Measurements from ENCODE around the gene CXXC4. TPM values are rescaled to one million over a fixed set of nuclear protein-coding genes. Genes with fewer than 3 reads are reported as not detected.

Gene CXXC4
- polyA plus RNA-seq, 2 of the 4 experiments (the other 2 are of a cell fraction), result 0.03 to 0.93 TPM

DNA sequence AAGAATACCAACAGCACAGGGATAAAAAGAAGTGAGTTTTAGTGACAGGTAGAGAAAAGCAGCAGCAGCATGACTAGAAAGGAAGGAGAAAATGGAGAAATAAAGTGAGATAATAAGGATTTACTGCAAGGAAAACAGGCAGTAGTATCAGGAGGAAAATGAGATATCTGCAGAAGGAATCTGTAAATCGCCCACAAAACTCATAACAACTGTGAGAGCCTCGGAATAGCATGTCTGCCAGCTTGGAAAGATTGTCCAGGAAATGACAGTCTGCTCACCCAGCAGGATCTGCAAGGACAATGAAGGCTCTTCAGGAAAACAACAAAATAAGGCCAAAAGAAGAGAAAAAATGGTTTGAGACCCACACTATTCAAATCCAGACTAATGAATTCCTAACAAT, 47.4 kb downstream of the CXXC4 start (continued):
- TF ChIP-seq, protein P1, sequence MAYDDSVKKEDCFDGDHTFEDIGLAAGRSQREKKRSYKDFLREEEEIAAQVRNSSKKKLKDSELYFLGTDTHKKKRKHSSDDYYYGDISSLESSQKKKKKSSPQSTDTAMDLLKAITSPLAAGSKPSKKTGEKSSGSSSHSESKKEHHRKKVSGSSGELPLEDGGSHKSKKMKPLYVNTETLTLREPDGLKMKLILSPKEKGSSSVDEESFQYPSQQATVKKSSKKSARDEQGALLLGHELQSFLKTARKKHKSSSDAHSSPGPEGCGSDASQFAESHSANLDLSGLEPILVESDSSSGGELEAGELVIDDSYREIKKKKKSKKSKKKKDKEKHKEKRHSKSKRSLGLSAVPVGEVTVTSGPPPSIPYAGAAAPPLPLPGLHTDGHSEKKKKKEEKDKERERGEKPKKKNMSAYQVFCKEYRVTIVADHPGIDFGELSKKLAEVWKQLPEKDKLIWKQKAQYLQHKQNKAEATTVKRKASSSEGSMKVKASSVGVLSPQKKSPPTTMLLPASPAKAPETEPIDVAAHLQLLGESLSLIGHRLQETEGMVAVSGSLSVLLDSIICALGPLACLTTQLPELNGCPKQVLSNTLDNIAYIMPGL (CRISPR knock-in tag; IDR thresholded peaks at IDR 0.05; ENCODE audit: borderline replicate concordance), result no peak
- TF ChIP-seq, protein P2, sequence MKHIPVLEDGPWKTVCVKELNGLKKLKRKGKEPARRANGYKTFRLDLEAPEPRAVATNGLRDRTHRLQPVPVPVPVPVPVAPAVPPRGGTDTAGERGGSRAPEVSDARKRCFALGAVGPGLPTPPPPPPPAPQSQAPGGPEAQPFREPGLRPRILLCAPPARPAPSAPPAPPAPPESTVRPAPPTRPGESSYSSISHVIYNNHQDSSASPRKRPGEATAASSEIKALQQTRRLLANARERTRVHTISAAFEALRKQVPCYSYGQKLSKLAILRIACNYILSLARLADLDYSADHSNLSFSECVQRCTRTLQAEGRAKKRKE (CRISPR knock-in tag; IDR thresholded peaks at IDR 0.05; ENCODE audit: low read depth), result no peak
- TF ChIP-seq, protein P3, sequence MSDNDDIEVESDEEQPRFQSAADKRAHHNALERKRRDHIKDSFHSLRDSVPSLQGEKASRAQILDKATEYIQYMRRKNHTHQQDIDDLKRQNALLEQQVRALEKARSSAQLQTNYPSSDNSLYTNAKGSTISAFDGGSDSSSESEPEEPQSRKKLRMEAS (IDR thresholded peaks at IDR 0.05), result no peak
- no peak for TF ChIP-seq CBX8 (IDR thresholded peaks at IDR 0.05)

DNA sequence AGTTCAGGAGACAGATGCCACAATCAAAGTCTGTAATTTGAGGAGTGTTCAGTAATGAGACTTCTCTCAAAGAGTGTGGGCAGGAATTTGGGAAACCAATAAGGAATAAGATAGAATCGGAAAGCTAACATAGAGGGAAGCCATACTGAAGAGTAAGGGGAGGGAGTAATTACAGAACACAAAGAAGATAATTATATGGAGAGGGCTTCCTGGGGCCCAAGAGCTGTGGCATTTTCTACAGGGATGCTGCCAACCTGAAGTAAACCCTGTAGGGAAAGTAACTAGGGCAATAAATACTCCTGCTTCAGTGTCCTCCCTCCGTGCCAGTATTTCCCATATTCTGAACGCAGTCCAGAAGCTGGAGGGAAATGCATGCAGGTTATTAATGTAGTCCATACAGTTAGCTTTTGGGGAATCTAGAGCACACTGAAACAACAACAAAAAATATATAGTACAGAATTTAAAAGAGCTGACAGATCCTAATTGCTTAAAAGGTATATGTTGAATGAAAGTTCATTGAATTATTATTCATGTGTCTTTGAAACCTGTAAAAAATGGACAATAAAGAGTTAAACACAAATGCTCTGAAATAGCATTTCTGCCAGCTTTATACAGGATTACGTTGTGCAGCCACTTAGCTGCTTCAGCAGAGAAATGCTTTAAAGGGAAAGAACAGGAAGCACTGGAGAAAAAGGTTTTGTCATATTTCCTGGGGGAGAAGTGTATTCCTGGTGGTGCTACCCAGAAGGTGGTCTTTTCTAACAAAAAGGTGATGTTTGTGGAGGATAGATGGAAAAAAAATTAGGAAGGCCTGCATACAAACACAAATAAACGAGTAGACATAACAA, 48.0 kb downstream of the CXXC4 start:
- Histone ChIP-seq H3K4me1 (no peaks in the 10 kb centered on the region), H3K9me3 (no peaks in the 10 kb centered on the region), H3K4me3 (no peak overlapping the region), H3K27ac (no peak overlapping the region), H3K4me2 (no peak overlapping the region)
- no peak for DNase-seq (ENCODE audit: low read depth in 1 of 2, low spot score in 1 of 2)
- no peak for ATAC-seq
- 33% methylated on average over 5 of the region's 5 CpGs for WGBS (ENCODE audit: missing lambda C conversion rate)
- ChIA-PET CTCF (no interaction called here), POLR2A (no interaction called here)
- TF ChIP-seq CEBPB (IDR thresholded peaks at IDR 0.05) (no peak), ESRRA (IDR thresholded peaks at IDR 0.05; ENCODE audit: borderline replicate concordance, low read length) (no peak), ZSCAN20 (CRISPR knock-in tag; IDR thresholded peaks at IDR 0.05) (no peak), RFX5 (IDR thresholded peaks at IDR 0.05) (no peak), CHD4 (IDR thresholded peaks at IDR 0.05; ENCODE audit: borderline replicate concordance) (no peak), HEYL (CRISPR knock-in tag; IDR thresholded peaks at IDR 0.05) (no peak), JUNB (IDR thresholded peaks at IDR 0.05) (no peak), NPAS2 (CRISPR knock-in tag; IDR thresholded peaks at IDR 0.05; ENCODE audit: borderline replicate concordance) (no peak), CHD2 (IDR thresholded peaks at IDR 0.05; ENCODE audit: low read length, partially characterized antibody) (no peak), EP300 (IDR thresholded peaks at IDR 0.05) (no peak), CBX8 (IDR thresholded peaks at IDR 0.05) (no peak), ZC3H11A (IDR thresholded peaks at IDR 0.05) (no peak)
- TF ChIP-seq, protein P1 (CRISPR knock-in tag; IDR thresholded peaks at IDR 0.05; ENCODE audit: borderline replicate concordance), result no peak
- TF ChIP-seq, protein P4, sequence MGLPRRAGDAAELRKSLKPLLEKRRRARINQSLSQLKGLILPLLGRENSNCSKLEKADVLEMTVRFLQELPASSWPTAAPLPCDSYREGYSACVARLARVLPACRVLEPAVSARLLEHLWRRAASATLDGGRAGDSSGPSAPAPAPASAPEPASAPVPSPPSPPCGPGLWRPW (IDR thresholded peaks at IDR 0.05), result no peak
- no peak for FAIRE-seq

DNA sequence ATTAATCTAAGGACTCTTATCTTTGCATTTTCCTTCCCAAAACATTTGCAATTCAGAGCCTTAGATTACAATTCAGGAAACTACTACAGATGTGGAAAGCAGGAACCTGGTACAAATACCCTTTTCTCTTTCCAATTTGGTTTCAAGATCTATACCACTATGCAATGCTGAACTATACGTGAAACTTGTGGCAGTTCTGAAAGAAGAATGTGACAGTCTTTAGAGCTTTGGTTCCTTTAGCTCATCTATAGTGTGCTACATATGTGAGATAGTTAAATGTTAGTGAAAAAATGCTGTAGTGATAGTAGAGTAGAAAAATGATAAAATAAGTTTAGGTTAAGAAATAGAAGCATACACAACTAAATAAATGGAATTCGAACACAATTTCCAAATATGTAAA, 50.0 kb downstream of the CXXC4 start:
- ChIA-PET CTCF (no interaction called here), POLR2A (no interaction called here)
- no peaks in the 10 kb centered on the region for H3K4me1 ChIP-seq

More for the DNA sequence above, 50.0 kb downstream of the CXXC4 start:
- Histone ChIP-seq H3K4me3 (no peak overlapping the region), H3K27ac (no peak overlapping the region), H3K4me2 (no peak overlapping the region), H3K9me3 (no peaks in the 10 kb centered on the region)
- WGBS (ENCODE audit: missing lambda C conversion rate), result 37% methylated on average over 2 of the region's 2 CpGs
- TF ChIP-seq HEYL (CRISPR knock-in tag; IDR thresholded peaks at IDR 0.05) (no peak), POLR2A (IDR thresholded peaks at IDR 0.05; ENCODE audit: low read length) (no peak), NR3C1 (IDR thresholded peaks at IDR 0.05) (no peak)
- TF ChIP-seq, protein P5, sequence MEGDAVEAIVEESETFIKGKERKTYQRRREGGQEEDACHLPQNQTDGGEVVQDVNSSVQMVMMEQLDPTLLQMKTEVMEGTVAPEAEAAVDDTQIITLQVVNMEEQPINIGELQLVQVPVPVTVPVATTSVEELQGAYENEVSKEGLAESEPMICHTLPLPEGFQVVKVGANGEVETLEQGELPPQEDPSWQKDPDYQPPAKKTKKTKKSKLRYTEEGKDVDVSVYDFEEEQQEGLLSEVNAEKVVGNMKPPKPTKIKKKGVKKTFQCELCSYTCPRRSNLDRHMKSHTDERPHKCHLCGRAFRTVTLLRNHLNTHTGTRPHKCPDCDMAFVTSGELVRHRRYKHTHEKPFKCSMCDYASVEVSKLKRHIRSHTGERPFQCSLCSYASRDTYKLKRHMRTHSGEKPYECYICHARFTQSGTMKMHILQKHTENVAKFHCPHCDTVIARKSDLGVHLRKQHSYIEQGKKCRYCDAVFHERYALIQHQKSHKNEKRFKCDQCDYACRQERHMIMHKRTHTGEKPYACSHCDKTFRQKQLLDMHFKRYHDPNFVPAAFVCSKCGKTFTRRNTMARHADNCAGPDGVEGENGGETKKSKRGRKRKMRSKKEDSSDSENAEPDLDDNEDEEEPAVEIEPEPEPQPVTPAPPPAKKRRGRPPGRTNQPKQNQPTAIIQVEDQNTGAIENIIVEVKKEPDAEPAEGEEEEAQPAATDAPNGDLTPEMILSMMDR (IDR thresholded peaks at IDR 0.05), result no peak
- TF ChIP-seq, protein P2 (CRISPR knock-in tag; IDR thresholded peaks at IDR 0.05; ENCODE audit: low read depth), result no peak
- TF ChIP-seq, protein P6, sequence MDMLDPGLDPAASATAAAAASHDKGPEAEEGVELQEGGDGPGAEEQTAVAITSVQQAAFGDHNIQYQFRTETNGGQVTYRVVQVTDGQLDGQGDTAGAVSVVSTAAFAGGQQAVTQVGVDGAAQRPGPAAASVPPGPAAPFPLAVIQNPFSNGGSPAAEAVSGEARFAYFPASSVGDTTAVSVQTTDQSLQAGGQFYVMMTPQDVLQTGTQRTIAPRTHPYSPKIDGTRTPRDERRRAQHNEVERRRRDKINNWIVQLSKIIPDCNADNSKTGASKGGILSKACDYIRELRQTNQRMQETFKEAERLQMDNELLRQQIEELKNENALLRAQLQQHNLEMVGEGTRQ (IDR thresholded peaks at IDR 0.05), result no peak
- ATAC-seq (no peak), DNase-seq (ENCODE audit: low read depth in 1 of 2, low spot score in 1 of 2) (no peak), FAIRE-seq (no peak)
